ENCODE measurements around the gene APOL1. TPM values are rescaled to one million over a fixed set of nuclear protein-coding genes. Genes with fewer than 3 reads are reported as not detected.
"Not testable (repeated sequence)": the region's sequence is repeated elsewhere in the genome, so short reads cannot be mapped to it uniquely, and the experiment has no call there.

The APOL1 gene
- total RNA-seq, 2 experiments from 2014 or later, result 6.4 to 7.3 TPM

DNA sequence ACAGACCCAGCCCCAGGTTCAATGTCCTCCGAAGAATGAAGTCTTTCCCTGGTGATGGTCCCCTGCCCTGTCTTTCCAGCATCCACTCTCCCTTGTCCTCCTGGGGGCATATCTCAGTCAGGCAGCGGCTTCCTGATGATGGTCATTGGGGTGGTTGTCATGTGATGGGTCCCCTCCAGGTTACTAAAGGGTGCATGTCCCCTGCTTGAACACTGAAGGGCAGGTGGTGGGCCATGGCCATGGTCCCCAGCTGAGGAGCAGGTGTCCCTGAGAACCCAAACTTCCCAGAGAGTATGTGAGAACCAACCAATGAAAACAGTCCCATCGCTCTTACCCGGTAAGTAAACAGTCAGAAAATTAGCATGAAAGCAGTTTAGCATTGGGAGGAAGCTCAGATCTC is 14.1 kb downstream of the APOL1 start:
- Histone ChIP-seq H3K9me3 (ENCODE audit: control insufficient read depth in 1 of 2, insufficient read depth in 1 of 2, low read length in 2 of 2) (no peaks in the 10 kb centered on the region), H3K4me3 (ENCODE audit: low read length) (no peak overlapping the region), H3K4me1 (ENCODE audit: insufficient read depth, low read length) (no peaks in the 10 kb centered on the region), H3K36me3 (ENCODE audit: insufficient read depth, low read length) (peaks cover 36% of the 10 kb centered on the region), H3K27ac (ENCODE audit: low read depth in 1 of 2, low read length in 2 of 2) (no peak overlapping the region), H3K27me3 (ENCODE audit: control insufficient read depth in 1 of 2, insufficient read depth in 2 of 2, low read length in 2 of 2) (no peaks in the 10 kb centered on the region)
- ATAC-seq (ENCODE audit: poor library complexity), result no peak
- ChIA-PET POLR2A (no interaction called here), CTCF (interaction anchor here (1.2 to 2.2 kb wide), 2 partner anchors 11 to 19 kb away, joined by 4 to 5 read pairs; no protein-coding TSS in a partner anchor)
- no peak for DNase-seq
- H3K27ac Mint-ChIP-seq, result no peak overlapping the region
- TF ChIP-seq, protein P1, sequence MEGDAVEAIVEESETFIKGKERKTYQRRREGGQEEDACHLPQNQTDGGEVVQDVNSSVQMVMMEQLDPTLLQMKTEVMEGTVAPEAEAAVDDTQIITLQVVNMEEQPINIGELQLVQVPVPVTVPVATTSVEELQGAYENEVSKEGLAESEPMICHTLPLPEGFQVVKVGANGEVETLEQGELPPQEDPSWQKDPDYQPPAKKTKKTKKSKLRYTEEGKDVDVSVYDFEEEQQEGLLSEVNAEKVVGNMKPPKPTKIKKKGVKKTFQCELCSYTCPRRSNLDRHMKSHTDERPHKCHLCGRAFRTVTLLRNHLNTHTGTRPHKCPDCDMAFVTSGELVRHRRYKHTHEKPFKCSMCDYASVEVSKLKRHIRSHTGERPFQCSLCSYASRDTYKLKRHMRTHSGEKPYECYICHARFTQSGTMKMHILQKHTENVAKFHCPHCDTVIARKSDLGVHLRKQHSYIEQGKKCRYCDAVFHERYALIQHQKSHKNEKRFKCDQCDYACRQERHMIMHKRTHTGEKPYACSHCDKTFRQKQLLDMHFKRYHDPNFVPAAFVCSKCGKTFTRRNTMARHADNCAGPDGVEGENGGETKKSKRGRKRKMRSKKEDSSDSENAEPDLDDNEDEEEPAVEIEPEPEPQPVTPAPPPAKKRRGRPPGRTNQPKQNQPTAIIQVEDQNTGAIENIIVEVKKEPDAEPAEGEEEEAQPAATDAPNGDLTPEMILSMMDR (IDR thresholded peaks at IDR 0.05), result no peak
- H3K9me3 Mint-ChIP-seq, result no peaks in the 10 kb centered on the region
- H3K27me3 Mint-ChIP-seq, result no peaks in the 10 kb centered on the region
- no peak overlapping the region for H3K4me3 Mint-ChIP-seq
- intact Hi-C loops (cut with DNase I, micrococcal nuclease), result no loop called here
- peaks cover 48% of the 10 kb centered on the region for H3K36me3 Mint-ChIP-seq (ENCODE audit: low read depth)
- no peaks in the 10 kb centered on the region for H3K4me1 Mint-ChIP-seq (ENCODE audit: low read depth)

GRCh38 chr22:36267896-36268485 is 15.1 kb downstream of the APOL1 start:
- no peak overlapping the region for H3K4me3 Mint-ChIP-seq
- H3K4me1 Mint-ChIP-seq (ENCODE audit: low read depth), result no peaks in the 10 kb centered on the region
- Histone ChIP-seq H3K4me1 (ENCODE audit: insufficient read depth, low read length) (no peaks in the 10 kb centered on the region), H3K27me3 (ENCODE audit: control insufficient read depth in 1 of 2, insufficient read depth in 2 of 2, low read length in 2 of 2) (no peaks in the 10 kb centered on the region), H3K4me3 (ENCODE audit: low read length) (no peak overlapping the region), H3K27ac (ENCODE audit: low read depth in 1 of 2, low read length in 2 of 2) (no peak overlapping the region), H3K36me3 (ENCODE audit: insufficient read depth, low read length) (peaks cover 27% of the 10 kb centered on the region), H3K9me3 (ENCODE audit: control insufficient read depth in 1 of 2, insufficient read depth in 1 of 2, low read length in 2 of 2) (no peaks in the 10 kb centered on the region)
- H3K27ac Mint-ChIP-seq, result no peak overlapping the region
- intact Hi-C loops (cut with DNase I, micrococcal nuclease), result no loop called here
- H3K36me3 Mint-ChIP-seq (ENCODE audit: low read depth), result peaks cover 39% of the 10 kb centered on the region
- ChIA-PET CTCF (interaction anchor here (2.2 kb wide), 1 partner anchor 18 kb away, joined by 5 read pairs; no protein-coding TSS in a partner anchor), POLR2A (no interaction called here)
- H3K27me3 Mint-ChIP-seq, result no peaks in the 10 kb centered on the region
- ATAC-seq (ENCODE audit: poor library complexity) (no peak), DNase-seq (no peak)
- TF ChIP-seq, protein P1 (IDR thresholded peaks at IDR 0.05), result no peak
- H3K9me3 Mint-ChIP-seq, result no peaks in the 10 kb centered on the region

DNA sequence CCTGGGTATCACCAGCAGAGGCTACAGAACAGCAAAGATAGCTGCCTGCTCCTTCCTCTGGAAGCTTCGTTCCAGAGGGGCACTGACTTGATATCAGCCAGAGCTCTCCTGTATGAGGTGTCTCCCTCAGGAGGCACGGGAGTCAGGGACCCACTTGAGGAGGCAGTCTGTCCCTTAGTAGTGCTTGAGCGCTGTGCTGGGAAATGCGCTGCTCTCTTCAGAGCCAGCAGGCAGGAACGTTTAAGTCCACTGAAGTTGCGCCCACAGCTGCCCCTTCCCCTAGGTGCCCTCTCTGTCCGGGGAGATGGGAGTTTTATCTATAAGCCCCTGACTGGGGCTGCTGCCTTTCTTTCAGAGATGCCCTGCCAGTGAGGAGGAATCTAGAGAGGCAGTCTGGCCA is 18.3 kb downstream of the APOL1 start:
- H3K4me1 ChIP-seq (ENCODE audit: insufficient read depth, low read length); DNase-seq; CTCF ChIA-PET; H3K27ac Mint-ChIP-seq; H3K9me3 ChIP-seq (ENCODE audit: control insufficient read depth in 1 of 2, insufficient read depth in 1 of 2, low read length in 2 of 2); H3K36me3 ChIP-seq (ENCODE audit: insufficient read depth, low read length); H3K4me3 ChIP-seq (ENCODE audit: low read length); H3K9me3 Mint-ChIP-seq; POLR2A ChIA-PET; H3K4me1 Mint-ChIP-seq (ENCODE audit: low read depth); H3K36me3 Mint-ChIP-seq (ENCODE audit: low read depth); H3K27ac ChIP-seq (ENCODE audit: low read depth in 1 of 2, low read length in 2 of 2); H3K27me3 ChIP-seq (ENCODE audit: control insufficient read depth in 1 of 2, insufficient read depth in 2 of 2, low read length in 2 of 2); H3K27me3 Mint-ChIP-seq; H3K4me3 Mint-ChIP-seq; ATAC-seq (ENCODE audit: poor library complexity): not testable (repeated sequence)
- intact Hi-C loops (cut with DNase I, micrococcal nuclease), result loop anchor here in 1 of 2 experiments (10.0 kb wide), 1 partner anchor 76 kb away; no protein-coding TSS in a partner anchor

DNA sequence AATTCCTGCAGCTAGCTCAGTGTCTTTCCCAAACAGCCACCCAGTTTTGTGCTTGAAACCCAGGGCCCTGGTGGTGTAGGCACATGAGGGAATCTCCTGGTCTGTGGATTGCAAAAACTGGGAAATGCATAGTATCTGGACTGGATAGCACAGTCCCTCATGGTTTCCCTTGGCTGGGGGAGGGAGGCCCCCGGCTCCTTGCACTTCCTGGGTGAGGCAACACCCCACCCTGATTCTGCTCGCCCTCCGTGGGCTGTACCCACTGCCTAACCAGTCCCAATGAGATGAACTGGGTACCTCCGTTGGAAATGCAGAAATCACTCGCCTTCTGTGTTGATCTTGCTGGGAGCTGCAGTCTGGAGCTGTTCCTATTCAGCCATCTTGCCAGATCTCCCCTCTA is 19.0 kb downstream of the APOL1 start:
- POLR2A ChIA-PET, result interaction anchor here (0.6 kb wide), 1 partner anchor 14 kb away, joined by 3 read pairs; no protein-coding TSS in a partner anchor
- CTCF ChIA-PET; H3K4me1 ChIP-seq (ENCODE audit: insufficient read depth, low read length); H3K9me3 Mint-ChIP-seq; H3K4me3 ChIP-seq (ENCODE audit: low read length); H3K4me1 Mint-ChIP-seq (ENCODE audit: low read depth); H3K36me3 Mint-ChIP-seq (ENCODE audit: low read depth); H3K4me3 Mint-ChIP-seq; H3K9me3 ChIP-seq (ENCODE audit: control insufficient read depth in 1 of 2, insufficient read depth in 1 of 2, low read length in 2 of 2); DNase-seq; H3K27me3 ChIP-seq (ENCODE audit: control insufficient read depth in 1 of 2, insufficient read depth in 2 of 2, low read length in 2 of 2); H3K27me3 Mint-ChIP-seq; H3K27ac Mint-ChIP-seq; ATAC-seq (ENCODE audit: poor library complexity); H3K36me3 ChIP-seq (ENCODE audit: insufficient read depth, low read length); H3K27ac ChIP-seq (ENCODE audit: low read depth in 1 of 2, low read length in 2 of 2): not testable (repeated sequence)
- intact Hi-C loops (cut with DNase I, micrococcal nuclease), result loop anchor here in 1 of 2 experiments (10.0 kb wide), 1 partner anchor 77 kb away; no protein-coding TSS in a partner anchor
